Fibroblast of villous mesenchyme (primary cell): ENCODE results near the gene LTF. TPM values are rescaled to one million over a fixed set of nuclear protein-coding genes. Genes with fewer than 3 reads are reported as not detected.
"Not testable (repeated sequence)": the region's sequence is repeated elsewhere in the genome, so short reads cannot be mapped to it uniquely, and the experiment has no call there.

ENCODE experiments used
- DNase-seq: peaks from one replicate; pipeline ENCODE4 v3.0.0-alpha.2; 2010; ENCODE audit warnings: low read depth
- H3K4me3 ChIP-seq: 2 replicates; pipeline ENCODE4 v1.5.1; 2011; ENCODE audit warnings: low read depth, mild to moderate bottlenecking, low read length
- total RNA-seq: library from RNA; depleted of rRNA; stranded (reverse); fragments of >200 nt; gene quantifications from 2 replicates; pipeline ENCODE4 v1.2.3, GENCODE V29; 2012
- TF ChIP-seq, protein P1 (sequence below): IDR thresholded peaks from 2 replicates; pipeline ENCODE4 v1.5.1; 2012; ENCODE audit warnings: low read depth, mild to moderate bottlenecking, low read length; ENCODE audit not compliant: insufficient read depth

The LTF gene
- total RNA-seq, 1 donor = under 0.01 TPM

DNA sequence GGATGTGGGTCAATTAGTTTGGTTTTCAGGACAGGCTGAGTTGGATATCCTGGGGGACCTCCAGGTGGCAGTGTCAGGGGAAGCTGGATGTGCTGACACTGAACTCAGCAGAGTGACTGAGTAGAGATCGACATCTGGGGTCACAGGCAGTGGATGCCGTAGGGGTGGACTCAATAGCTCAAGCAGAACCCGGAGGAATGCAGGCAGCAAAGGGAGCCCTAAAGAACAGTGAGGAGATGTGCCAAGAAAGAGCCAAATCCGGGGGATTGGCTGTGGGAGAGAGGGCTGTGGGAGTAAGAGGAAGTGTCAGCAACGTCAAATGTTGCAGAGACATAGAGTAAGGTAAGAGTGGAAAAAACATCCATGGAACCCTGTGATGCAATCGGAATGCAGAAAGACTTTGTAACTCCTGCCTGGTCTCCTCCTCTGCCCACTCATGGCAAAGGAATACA lies 69.5 kb downstream of the LTF start:
- TF ChIP-seq, protein P1, sequence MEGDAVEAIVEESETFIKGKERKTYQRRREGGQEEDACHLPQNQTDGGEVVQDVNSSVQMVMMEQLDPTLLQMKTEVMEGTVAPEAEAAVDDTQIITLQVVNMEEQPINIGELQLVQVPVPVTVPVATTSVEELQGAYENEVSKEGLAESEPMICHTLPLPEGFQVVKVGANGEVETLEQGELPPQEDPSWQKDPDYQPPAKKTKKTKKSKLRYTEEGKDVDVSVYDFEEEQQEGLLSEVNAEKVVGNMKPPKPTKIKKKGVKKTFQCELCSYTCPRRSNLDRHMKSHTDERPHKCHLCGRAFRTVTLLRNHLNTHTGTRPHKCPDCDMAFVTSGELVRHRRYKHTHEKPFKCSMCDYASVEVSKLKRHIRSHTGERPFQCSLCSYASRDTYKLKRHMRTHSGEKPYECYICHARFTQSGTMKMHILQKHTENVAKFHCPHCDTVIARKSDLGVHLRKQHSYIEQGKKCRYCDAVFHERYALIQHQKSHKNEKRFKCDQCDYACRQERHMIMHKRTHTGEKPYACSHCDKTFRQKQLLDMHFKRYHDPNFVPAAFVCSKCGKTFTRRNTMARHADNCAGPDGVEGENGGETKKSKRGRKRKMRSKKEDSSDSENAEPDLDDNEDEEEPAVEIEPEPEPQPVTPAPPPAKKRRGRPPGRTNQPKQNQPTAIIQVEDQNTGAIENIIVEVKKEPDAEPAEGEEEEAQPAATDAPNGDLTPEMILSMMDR = no peak
- DNase-seq = peak; percentile 59
- H3K4me3 ChIP-seq = no peak overlapping the region

DNA sequence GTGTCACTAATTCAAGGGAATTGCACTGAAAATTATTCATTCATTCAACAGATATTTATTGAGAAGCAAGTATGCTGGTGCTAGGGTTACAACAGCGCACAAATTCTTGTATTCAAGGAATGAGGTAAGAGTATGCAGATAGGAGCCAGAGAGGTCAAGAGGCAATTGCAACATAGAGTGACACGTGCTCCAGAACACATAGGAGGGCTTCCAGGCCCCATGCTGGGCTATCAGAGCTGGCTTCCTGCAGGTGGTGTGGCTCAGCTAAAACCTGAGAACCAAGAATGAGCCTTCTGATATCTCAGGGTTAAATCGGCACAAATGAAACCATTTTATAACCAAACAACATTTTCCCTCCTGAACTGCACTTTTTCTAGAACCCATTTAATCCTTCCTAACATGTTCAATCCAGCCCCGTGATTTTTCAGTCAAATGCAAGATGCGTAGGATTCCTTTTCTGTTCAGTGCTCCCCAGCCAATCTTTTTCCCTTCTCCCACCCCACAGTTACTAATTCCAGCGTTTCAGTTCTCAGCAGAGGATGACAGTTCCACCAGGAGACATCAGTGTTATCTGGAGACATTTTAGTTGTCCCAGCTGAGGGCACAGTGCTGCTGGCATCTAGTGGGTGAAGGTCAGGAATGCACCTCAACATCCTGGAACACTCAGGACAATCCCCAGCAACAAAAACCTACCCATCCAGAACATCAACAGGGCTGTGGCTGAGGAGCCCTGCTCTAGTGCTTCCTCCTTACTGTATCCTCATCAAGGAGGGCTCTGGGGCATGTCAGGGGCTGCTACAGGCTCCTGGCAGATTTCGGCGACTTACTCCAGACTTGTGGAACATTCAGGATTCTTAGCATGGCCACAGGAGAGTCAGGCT lies 70.9 kb downstream of the LTF start:
- TF ChIP-seq, protein P1 = no peak
- peak; percentile 59 for DNase-seq

DNA sequence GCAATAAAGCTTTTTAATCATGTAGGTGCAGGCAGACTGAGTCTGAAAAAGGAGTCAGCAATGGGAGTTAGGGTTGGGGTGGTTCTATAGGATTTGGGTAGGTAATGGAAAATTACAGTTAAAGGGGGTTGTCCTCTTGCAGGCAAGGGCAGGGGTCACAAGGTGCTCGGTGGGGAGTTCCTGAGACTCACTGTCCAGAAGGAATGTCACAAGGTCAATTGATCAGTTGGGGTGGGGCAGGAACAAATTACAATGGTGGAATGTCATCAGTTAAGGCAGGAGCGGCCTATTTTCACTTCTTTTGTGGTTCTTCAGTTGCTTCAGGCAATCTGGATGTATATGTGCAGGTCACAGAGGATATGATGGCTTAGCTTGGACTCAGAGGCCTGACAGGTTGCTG lies 71.7 kb downstream of the LTF start:
- TF ChIP-seq, protein P1 = no peak
- H3K4me3 ChIP-seq = no peak overlapping the region
- DNase-seq = no peak

More for the DNA sequence above, 70.9 kb downstream of the LTF start:
- no peak overlapping the region for H3K4me3 ChIP-seq

DNA sequence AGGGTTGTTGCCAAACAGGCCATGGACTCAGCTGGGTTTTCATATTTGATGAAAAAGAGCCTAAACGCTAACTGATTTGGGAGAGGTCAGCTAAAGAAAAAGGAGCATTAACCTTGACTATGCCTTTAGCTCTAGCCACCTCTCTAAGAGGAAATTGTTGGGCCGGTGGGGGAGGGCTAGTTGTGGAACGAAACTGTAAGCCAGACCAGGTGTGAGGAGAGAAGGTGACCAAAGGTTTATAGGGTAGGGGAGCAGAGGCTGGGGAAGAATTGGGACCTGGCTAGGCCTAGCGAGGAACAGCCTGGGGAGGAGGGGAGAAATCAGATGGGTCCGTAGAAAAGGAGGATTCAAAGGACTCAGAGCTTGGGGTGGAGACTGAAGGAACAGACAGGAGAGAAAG lies 73.2 kb downstream of the LTF start:
- H3K4me3 ChIP-seq, DNase-seq: not testable (repeated sequence)

DNA sequence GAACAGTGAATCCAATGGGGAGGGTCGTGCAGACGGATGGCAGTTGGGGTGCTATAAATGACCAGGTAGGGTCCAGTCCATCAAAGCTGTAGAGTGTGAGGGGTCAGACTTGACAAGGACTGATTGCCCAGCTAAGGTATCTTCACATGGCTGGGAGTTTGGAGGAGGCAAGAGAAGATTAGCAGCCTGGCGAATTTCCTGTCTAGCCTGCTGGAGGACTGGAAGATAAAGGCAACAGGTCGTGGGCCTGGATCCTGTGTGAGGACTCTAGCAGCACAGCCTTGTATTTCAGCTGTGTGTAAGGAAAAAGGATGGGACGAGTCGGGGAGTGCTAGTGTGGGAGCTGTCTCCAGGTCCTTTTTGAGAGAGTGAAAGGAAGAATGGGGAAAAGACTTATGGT lies 75.4 kb downstream of the LTF start:
- TF ChIP-seq, protein P1 = no peak
- no peak overlapping the region for H3K4me3 ChIP-seq
- no peak for DNase-seq

DNA sequence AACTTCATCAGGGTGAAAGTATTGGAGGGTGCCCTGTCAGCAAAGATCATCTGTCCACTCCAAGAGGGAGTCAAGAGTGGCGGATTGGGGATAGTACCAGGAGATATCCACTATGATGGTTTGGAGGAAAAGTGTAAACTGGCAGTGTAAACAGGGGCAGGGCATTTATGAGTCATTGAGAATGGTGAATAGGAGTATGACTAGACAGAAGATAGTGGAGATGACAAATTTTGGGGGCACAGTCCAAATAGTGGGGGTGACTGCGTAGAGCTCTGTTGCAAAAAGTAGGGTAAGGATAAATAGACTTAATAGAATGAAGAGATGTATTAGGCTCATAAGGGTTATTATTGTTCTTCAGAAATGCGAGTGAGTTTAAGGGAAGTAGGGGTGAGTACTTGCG lies 75.9 kb downstream of the LTF start:
- not testable (repeated sequence) for H3K4me3 ChIP-seq, DNase-seq

DNA sequence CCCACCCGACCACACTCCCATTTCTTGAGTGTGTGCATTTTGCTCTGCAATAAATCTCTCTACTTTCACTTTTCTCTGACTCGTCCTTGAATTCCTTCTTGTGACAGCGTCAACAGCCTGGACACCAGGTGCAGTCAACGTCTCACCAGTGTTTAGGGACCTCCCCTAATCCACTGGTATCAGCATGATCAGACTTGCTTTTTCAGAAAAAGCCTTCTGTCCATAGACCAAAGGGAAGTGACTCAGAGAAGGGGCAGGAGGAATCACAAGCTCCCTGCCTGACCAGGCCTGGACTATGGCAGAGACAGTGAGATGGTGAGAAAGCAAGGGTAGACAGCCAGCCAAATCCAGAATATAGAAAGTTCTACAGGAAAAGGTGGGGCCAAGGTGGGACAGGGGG lies 78.5 kb downstream of the LTF start:
- H3K4me3 ChIP-seq = no peak overlapping the region
- TF ChIP-seq, protein P1 = no peak
- peak; percentile 41 for DNase-seq

Other genes starting within 250 kb of the LTF start
- gene CCR3, start 222.4 kb downstream of the LTF start, total RNA-seq = not detected in 2 replicates
- not detected in 2 replicates for gene CCR2, start 110.8 kb downstream of the LTF start, total RNA-seq
- under 0.01 TPM in 1 of 2 replicates, not detected in the other for gene CCR5, start 94.0 kb downstream of the LTF start, total RNA-seq
- 0.64 and 2.2 TPM in 2 replicates for gene CCRL2, start 57.6 kb downstream of the LTF start, total RNA-seq
- gene RTP3, start 33.1 kb upstream of the LTF start, total RNA-seq = 0.43 TPM in 1 of 2 replicates, not detected in the other
- gene LRRC2, start 101.4 kb upstream of the LTF start, total RNA-seq = 2.2 and 5.2 TPM in 2 replicates
- gene FAM240A, start 147.6 kb upstream of the LTF start, total RNA-seq = not detected in 2 replicates
- gene ALS2CL, start 228.8 kb upstream of the LTF start, total RNA-seq = 2.6 and 6.0 TPM in 2 replicates
- gene TMIE, start 236.5 kb upstream of the LTF start, total RNA-seq = under 0.01 TPM in 1 of 2 replicates, not detected in the other